Keratinocyte (primary cell): Measurements from ENCODE around the gene IL1A. TPM values are rescaled to one million over a fixed set of nuclear protein-coding genes. Genes with fewer than 3 reads are reported as not detected.

Source experiments
- DNase-seq: peaks from one replicate; pipeline ENCODE4 v3.0.0-alpha.2; 2011; ENCODE audit warnings: low read depth, missing footprints, low spot score
- FAIRE-seq: peaks from 2 replicates; lab custom pipeline; 2011; peaks lifted over from hg19 to GRCh38; lab: Jason Lieb, UNC
- H2AFZ ChIP-seq: 2 replicates; pipeline ENCODE4 v1.6.0; 2012; ENCODE audit warnings: low read length, control low read depth, inconsistent platforms; ENCODE audit not compliant: control insufficient read depth
- H3K27ac ChIP-seq: 2 replicates; pipeline ENCODE4 v1.5.1; 2011; ENCODE audit warnings: low read length; ENCODE audit not compliant: control insufficient read depth, insufficient read depth
- H3K27me3 ChIP-seq: 3 replicates; pipeline ENCODE4 v1.6.0; 2011; ENCODE audit warnings: low read length; ENCODE audit not compliant: control insufficient read depth, insufficient read depth; ENCODE audit errors: extremely low read depth
- H3K36me3 ChIP-seq, 2 experiments: 2 replicates in 1 of 2; 3 replicates in 1 of 2; pipeline ENCODE4 v1.5.1; 2011; ENCODE audit warnings: low read length in 2 of 2, mild to moderate bottlenecking in 1 of 2; ENCODE audit not compliant: control insufficient read depth in 2 of 2, insufficient read depth in 2 of 2; ENCODE audit errors: extremely low read depth in 1 of 2
- H3K4me1 ChIP-seq: 3 replicates; pipeline ENCODE4 v1.5.1; 2011; ENCODE audit warnings: low read length; ENCODE audit not compliant: control insufficient read depth, insufficient read depth; ENCODE audit errors: extremely low read depth
- H3K4me2 ChIP-seq: 3 replicates; pipeline ENCODE4 v1.6.0; 2011; ENCODE audit warnings: low read depth, low read length; ENCODE audit not compliant: control insufficient read depth, insufficient read depth; ENCODE audit errors: extremely low read depth
- H3K4me3 ChIP-seq, 3 experiments: fragments of 200-600 bp in 1 of 3; sonication (generic) in 1 of 3; 2 replicates in 2 of 3; 3 replicates in 1 of 3; pipeline ENCODE4 v1.5.1; 2011 to 2016; ENCODE audit warnings: low read length in 3 of 3, mild to moderate bottlenecking in 3 of 3, control low read depth in 2 of 3, inconsistent platforms in 1 of 3, low read depth in 1 of 3, mixed read lengths in 1 of 3, mixed run types in 1 of 3, moderate library complexity in 1 of 3; ENCODE audit not compliant: control insufficient read depth in 2 of 3, insufficient read depth in 2 of 3; ENCODE audit errors: extremely low read depth in 1 of 3
- H3K79me2 ChIP-seq: 2 replicates; pipeline ENCODE4 v1.6.0; 2012; ENCODE audit warnings: low read length; ENCODE audit not compliant: control insufficient read depth, insufficient read depth
- H3K9ac ChIP-seq: 3 replicates; pipeline ENCODE4 v1.6.0; 2011; ENCODE audit warnings: low read length; ENCODE audit not compliant: control insufficient read depth, insufficient read depth; ENCODE audit errors: extremely low read depth
- H3K9me1 ChIP-seq: 3 replicates; pipeline ENCODE4 v1.6.0; 2011; ENCODE audit warnings: low read length; ENCODE audit not compliant: control insufficient read depth, insufficient read depth; ENCODE audit errors: extremely low read depth
- H3K9me3 ChIP-seq: 2 replicates; pipeline ENCODE4 v1.5.1; 2012; ENCODE audit warnings: low read depth, low read length; ENCODE audit not compliant: control insufficient read depth
- H4K20me1 ChIP-seq: 3 replicates; pipeline ENCODE4 v1.6.0; 2011; ENCODE audit warnings: low read length; ENCODE audit not compliant: control insufficient read depth, insufficient read depth; ENCODE audit errors: extremely low read depth
- CTCF ChIP-seq, 3 experiments: IDR thresholded peaks in 1 of 3; conservative IDR thresholded peaks in 1 of 3; optimal IDR thresholded peaks in 1 of 3; 2 replicates in 2 of 3; 3 replicates in 1 of 3; pipeline versions ENCODE3 to v1.5.1; 2011; ENCODE audit warnings: low read length in 3 of 3, mild to moderate bottlenecking in 3 of 3, moderate library complexity in 2 of 3, control low read depth in 1 of 3, inconsistent platforms in 1 of 3; ENCODE audit not compliant: insufficient read depth in 2 of 3; ENCODE audit errors: extremely low read depth in 1 of 3
- EZH2 ChIP-seq: IDR thresholded peaks from one replicate; pipeline ENCODE4 v1.6.1; 2012; ENCODE audit warnings: inconsistent platforms, mild to moderate bottlenecking, low read length, moderate library complexity
- dilution Hi-C: fragments of 300-500 bp; cut with MboI; formaldehyde crosslinking; loops from one replicate; pipeline ENCODE4 v1.7.0; 2020; ENCODE audit warnings: low sequenced_read_pairs; ENCODE audit not compliant: extremely low pct_ligation_motif_present
- polyA plus RNA-seq, 5 experiments: library from polyadenylated mRNA; depleted of rRNA in 3 of 5; stranded (reverse) in 3 of 5; stranded (forward) in 1 of 5; unstranded in 1 of 5; fragments of >200 nt; gene quantifications; 1 replicate in 1 of 5; 2 replicates in 3 of 5; 3 replicates in 1 of 5; pipeline versions ENCODE4 v1.2.1 to v1.2.3, GENCODE V29; 2011 to 2012; ENCODE audit warnings: missing spikeins in 2 of 5, low read depth in 1 of 5, low replicate concordance in 1 of 5

The IL1A gene
- polyA plus RNA-seq, 1 donor (not counting 4 experiments of a cell fraction or from before 2014, with no cell fraction given) = 269 TPM

GRCh38 chr2:112793449-112793978 is 9.2 kb upstream of the IL1A start:
- H3K4me2 ChIP-seq = peak overlapping the region; percentile 74
- H3K36me3 ChIP-seq = no peaks in the 10 kb centered on the region
- H3K9me3 ChIP-seq = no peaks in the 10 kb centered on the region
- dilution Hi-C loops = no loop called here
- DNase-seq (no peak), FAIRE-seq (no peak)
- no peak overlapping the region for H3K4me3 ChIP-seq
- no peaks in the 10 kb centered on the region for H3K9me1 ChIP-seq
- H4K20me1 ChIP-seq = no peaks in the 10 kb centered on the region
- peak overlapping the region; percentile 97 for H3K27ac ChIP-seq
- H3K4me1 ChIP-seq = peaks cover 41% of the 10 kb centered on the region
- H3K27me3 ChIP-seq = no peaks in the 10 kb centered on the region
- no peak for TF ChIP-seq CTCF (optimal IDR thresholded peaks at IDR 0.05 in 1 of 3, IDR thresholded peaks at IDR 0.05 in 1 of 3, conservative IDR thresholded peaks at IDR 0.05 in 1 of 3; ENCODE audit: extremely low read depth in 1 of 3, insufficient read depth in 2 of 3, low read length in 3 of 3)
- H2AFZ ChIP-seq = no peak overlapping the region
- H3K9ac ChIP-seq = peak overlapping the region; percentile 74
- no peaks in the 10 kb centered on the region for H3K79me2 ChIP-seq

- DNase-seq (no peak), FAIRE-seq (no peak)
- H3K36me3 ChIP-seq = no peaks in the 10 kb centered on the region
- H4K20me1 ChIP-seq = no peaks in the 10 kb centered on the region
- H3K4me2 ChIP-seq = no peak overlapping the region
- H3K9me1 ChIP-seq = no peaks in the 10 kb centered on the region
- no peak overlapping the region for H2AFZ ChIP-seq
- peak overlapping the region; percentile 97 for H3K27ac ChIP-seq
- no peaks in the 10 kb centered on the region for H3K9me3 ChIP-seq
- H3K4me1 ChIP-seq = peaks cover 46% of the 10 kb centered on the region
- H3K9ac ChIP-seq = no peak overlapping the region
- no peaks in the 10 kb centered on the region for H3K79me2 ChIP-seq
- dilution Hi-C loops = no loop called here
- no peaks in the 10 kb centered on the region for H3K27me3 ChIP-seq
- TF ChIP-seq CTCF (optimal IDR thresholded peaks at IDR 0.05 in 1 of 3, IDR thresholded peaks at IDR 0.05 in 1 of 3, conservative IDR thresholded peaks at IDR 0.05 in 1 of 3; ENCODE audit: extremely low read depth in 1 of 3, insufficient read depth in 2 of 3, low read length in 3 of 3) (no peak), EZH2 (no peak)
- H3K4me3 ChIP-seq = no peak overlapping the region
Measured at GRCh38 chr2:112792419-112792818, 8.1 kb upstream of the IL1A start.
